HG03571 (cell line): ENCODE results near the gene ZMIZ1.

Source experiments
- ATAC-seq: cut with Tn5 transposase; IDR thresholded peaks from one replicate; pipeline ENCODE4 v1.9.1; 2021; ENCODE audit not compliant: unreplicated experiment

ZMIZ1 gene

DNA sequence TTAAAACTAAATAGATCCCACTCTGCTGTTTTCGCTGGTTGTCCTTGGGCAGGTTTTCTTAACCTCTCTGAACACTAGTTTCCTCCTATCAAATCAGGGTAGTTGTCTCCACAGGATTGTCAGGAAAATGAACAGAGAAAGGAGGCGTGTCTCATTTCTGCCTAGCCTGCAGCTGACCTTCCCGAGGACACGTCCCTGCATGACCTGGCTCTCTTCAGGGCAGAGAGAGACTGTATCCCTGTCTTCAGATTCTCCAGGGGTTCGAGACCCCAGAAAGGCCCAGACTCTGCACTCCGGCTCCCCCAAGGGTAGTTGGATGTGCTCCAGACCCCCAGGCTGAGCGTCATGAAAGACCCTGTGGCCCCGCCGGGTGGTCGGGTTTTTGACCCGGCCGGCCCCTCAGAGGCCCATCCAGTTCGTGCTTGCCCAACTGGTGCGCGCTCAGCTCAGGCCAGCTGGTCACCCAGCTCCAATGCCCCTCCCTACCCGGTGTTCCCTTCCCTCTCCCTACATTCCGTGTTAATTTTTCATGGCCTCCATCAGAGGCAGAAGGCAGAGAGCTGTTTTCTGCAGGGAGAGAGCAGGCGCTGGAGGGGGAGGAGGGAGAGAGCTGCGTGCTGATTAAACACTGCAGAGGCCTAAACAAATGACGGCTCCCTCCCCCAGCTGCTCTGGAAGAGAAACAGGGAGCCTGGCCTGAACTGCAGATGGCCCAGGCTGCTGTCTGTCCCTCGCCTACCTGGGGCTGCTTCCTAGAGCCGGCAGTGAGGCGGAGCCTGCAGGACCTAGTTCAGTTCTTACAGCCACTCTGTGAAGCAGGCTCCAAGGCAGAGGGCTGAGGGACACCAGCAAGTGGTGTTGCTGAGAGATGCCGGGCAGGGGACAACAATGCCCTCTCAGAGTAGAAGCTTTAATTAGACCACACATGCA is 192.3 kb downstream of the ZMIZ1 start:
- no peak for ATAC-seq

DNA sequence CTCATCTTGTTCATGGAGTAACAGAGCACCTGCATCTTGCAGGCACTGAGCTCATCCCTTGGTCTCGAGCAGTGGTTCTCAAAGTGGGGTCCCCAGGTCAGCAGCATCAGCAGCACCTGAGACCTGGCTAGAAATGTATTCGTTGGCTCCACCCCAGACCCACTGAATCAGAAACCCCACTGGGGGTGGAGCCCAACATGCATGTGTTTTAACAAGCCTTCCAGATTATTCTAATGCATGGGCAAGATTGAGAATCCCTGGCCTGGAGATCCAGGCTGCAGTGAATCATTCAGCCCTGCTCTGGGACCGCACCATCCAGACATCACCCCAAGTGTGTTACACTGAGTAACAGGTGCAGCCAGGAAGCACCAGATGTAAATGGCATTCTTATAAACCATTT is 193.4 kb downstream of the ZMIZ1 start:
- no peak for ATAC-seq

DNA sequence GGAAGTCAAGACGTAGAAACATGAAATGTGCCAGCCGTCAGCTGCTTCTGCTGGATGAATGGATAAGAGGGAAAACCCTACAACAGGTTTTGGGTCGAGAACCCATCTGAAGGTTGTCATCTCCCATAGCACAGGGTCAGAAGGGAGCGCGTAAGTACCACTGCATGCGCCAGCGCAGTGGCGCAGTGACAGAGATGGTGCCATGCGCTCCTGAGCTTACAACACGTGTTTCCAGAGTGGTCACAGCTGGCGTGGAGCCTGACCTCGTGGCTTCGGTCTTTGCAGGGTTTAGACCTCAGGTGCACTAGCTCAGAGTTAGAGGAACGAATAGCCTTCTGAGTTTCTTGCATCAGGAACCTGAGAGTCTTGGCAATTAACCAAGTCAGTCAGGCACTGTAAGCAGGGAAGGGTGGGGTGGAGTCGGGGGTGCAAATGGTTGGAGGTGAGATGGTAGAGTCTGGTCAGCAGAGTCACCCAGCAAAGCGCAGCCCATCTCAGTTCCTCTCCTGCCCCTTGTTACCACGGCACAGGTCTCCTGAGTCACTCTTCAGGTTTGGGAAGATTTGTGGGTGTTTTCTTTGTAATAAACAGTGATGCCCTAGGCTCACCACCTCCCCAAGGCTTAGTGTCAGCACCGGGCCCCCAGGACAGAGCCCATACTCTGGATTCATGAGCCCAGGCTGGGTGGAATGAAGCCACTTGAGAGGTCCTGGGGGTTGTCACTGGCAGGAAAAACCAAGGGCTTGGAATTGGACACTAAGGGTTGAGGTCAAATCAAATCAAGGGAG is 194.4 kb downstream of the ZMIZ1 start:
- ATAC-seq, result no peak

DNA sequence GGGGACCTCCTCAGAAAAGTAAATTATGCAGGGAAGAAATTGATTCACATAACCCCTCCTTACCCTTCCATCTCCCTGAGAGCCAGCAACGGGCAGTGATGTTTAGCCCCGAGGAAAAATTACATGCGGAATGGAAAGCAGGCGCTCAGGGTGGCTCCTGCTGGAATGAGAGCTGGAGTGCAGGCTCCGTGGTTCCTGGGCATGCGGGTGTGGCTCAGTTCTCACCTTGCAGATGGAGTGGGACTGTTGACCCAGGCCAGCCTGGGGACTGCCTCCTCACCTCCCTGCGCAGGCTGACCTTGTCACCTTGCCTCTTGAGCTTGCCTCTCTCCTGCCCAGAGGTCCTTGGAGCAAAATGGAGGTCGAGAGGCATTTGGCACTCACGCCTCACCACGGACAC is 195.2 kb downstream of the ZMIZ1 start:
- no peak for ATAC-seq

DNA sequence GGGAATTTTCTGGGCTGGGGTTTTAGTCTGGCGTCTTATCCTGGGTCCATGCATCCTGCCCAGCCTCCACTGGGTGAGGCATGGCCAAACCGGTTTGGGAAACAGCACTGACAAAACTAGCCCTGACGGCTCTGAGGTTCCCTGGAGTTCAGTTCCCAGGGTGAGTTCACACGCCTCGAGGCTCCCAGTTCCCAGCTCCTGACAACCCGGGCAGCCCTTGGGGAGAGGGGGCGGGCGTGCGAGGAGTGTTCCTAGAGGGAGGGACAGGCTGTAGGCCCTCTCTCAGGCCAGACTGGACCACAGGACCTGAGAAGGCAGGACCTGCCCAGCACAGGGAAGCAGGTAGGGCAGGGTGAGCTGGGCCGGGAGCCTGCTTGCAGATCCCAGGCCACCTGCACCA is 196.2 kb downstream of the ZMIZ1 start:
- no peak for ATAC-seq

DNA sequence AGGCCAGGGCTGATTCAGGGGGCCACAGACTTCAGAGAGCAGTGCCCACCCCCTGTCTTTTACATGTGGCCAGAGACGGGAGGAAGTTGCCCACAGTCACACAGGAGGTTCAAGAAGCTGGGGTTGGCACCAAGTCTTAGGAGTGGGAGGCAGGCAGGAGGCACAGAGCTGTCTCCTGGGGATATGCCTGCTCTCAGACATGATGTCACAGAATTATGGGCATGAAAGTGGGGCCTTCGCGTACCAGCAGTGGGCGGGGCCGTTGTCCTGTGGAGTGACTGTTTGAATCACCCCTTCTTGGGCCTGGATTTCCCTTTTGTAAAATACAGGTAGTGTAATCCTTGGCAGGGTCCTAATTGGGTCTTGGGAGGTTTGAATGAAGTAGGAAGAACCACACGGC is 197.3 kb downstream of the ZMIZ1 start:
- ATAC-seq, result peak; percentile 26

DNA sequence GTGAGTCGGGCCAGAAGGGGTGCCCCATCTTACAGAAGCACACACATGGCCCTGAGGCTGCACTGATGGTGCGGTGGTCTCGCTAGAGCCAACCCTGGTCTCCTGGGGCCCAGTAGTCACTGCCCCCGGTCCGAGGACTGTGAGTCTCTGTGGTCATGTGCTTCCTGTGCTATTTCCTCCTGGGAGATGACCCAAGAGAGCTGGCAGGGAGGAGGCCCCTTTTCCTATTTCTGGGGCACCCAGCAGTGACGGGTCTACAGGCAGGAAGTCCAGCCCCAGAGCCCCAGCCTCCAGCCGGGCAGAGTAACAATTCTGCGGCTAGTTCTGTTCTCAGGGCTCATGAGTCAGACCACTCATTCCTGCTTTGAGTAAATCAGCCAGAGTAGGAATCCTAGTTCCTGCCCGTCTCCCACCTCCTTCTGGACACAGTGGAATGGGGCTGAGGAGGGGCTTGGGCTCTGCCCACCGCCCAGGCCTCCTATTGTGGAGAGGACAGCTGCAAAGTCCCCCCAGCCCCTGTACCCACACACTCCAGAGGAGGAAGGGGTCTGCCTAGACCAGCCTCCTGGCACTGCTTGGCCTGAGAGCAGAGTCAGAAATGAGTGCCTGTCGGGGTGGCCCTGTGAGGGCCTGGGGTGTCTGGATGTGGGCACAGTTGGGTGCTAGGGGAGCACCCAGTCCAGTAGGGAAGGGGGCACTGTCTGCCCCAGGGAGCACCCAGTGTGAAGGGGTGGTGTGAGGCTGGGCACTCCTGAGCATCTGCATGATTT is 198.0 kb downstream of the ZMIZ1 start:
- ATAC-seq, result peak; percentile 82

DNA sequence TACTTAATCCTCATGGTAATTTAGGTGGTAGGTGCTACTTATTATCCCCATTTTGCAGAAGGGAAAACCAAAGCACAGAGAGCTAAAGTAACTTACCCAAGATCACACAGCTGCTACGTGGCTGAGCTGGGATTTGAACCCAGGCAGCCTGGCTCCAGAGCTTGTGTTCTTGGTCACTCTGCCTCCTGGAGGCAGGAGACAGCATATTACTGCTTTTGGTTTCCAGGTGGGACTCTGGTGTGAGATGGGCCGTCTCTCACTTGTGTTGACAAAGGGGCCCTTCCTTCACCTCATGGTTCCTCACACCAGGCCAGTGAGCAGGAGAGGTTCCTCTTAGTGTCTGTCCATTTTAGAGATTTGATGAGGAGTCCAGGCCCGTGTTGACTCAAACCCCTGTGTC is 198.7 kb downstream of the ZMIZ1 start:
- no peak for ATAC-seq

DNA sequence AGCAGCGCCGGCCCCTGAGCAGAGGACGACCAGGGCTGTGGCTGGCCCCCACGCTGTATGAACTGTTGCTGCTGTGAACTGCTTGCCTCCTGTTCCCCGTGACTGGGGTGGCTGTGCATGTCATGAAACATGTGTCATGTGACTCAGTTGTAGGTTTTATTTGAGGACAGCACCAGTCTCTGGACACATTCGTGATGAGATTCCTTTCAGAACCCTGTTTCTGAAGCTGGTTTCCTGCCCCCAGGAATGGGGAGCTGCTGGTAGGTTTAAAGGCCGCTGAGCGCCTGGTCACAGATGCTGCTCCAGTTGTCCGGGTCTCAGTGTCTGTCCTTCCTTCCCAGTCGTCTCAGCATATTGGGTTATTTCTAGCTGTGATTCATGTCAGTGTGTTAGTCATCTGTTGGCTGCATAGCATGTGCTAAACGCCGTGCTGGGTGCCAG is 199.4 kb downstream of the ZMIZ1 start:
- no peak for ATAC-seq

DNA sequence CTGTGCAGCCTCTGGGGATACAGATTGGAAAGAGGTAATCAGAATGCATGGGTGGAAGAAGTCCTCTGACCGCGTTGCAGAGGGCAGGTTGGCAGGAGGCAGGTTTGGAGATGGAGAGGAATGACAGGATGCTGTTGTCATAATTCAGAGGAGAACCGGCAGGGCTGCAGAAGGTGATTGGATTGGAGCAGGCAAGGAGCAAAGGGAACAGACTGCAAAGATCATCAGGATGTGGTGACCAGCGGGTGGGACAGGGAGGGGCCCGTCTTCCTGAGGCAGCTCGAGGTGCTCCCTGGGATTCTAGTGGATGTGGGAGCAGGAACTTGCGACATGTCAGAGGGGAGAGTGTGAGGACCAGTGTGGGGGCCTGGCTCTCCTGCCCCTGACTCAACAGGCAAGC is 200.0 kb downstream of the ZMIZ1 start:
- no peak for ATAC-seq

DNA sequence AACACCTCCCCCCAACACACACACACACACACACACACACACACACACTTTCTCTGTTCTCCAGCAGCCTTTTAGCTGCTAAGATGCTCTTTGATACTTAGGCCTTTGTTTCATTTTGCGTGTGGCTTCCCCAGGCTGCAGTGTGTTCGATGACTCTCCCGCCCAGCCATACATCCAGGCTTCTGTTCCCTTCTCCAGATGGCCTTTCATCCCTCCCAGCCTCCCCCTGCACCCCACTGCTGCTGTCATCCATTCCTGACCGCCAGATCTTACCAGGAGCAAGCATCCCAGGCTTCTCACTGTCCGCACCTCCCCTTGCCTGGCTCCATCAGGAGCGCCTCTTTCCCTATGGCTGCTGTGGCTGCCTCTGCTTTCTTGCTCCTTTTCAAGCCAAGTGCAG is 200.7 kb downstream of the ZMIZ1 start:
- ATAC-seq, result no peak

DNA sequence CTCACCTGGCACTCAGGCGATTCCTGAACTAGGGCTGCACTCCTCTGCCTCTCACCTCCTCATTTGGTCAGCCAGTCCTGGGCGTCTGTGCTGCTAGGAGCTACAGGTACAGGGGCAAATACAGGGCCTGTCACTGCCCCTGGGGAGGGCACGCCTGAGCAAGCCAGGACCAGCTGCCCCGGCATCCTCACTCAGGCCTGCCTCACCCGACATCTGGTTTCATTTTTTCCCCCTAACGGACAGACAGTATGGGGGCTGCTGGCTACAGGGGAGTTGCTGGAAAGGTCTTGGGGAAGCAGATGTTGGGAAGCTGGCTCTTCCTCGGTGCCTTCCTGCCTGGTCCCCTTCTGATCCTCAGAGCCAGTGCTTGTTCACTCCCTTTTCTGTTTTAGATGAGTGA is 201.2 kb downstream of the ZMIZ1 start:
- no peak for ATAC-seq

DNA sequence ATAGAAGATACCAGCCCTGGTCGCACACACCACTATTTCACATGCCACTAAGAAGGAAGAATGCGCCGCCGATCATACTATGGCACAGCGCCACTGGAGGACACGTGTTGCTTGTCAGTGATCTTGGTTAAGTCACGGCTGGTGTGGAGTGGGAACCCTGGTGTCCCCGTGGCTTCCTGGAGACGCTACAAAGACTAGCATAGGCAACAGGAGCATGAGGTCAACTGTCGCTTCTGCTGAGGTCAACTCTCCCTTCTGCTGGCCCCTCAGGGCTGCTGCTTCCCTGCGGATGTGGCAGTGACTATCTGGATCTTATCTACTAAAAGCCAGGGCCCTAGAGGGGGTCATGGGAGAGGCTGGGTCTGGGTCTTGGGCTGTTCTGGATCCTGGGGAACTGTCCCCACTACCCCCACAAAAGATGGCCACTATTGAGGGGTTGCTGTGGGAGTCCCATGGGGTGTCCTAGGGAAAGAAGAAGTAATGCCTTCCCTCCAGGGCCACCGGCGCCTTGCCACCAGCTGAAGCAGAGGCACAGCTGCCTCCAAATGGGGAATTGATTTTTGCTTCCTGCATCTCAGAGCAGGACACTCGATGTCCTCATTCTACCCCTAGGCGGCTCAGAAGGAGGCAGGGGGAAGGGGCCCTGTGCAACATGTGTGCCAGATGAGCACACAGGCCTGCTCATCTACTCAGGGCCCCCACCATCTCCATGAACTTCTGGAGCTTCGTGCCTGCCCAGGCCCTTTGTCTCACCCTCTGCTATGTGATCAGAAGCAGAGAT is 201.9 kb downstream of the ZMIZ1 start:
- no peak for ATAC-seq

DNA sequence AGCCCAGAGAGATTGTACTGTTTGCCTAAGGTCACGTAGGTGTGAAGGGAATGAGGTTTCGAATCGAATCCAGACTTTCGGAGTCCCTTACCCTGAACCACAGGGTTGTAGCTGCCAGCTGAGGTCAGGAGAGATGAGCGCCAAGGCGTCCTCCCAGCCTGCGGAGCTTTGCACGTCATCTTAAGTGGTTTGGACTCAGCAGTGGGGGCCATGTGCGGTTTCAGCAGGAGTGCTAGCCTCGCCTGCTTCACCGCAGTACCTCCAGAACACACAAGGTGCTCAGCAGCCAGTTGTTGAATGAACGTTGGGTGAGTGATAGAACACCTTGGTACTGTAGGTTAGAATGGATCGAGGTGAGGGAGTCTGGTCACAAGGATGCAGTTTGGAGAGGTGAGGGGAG is 203.6 kb downstream of the ZMIZ1 start:
- ATAC-seq, result no peak

DNA sequence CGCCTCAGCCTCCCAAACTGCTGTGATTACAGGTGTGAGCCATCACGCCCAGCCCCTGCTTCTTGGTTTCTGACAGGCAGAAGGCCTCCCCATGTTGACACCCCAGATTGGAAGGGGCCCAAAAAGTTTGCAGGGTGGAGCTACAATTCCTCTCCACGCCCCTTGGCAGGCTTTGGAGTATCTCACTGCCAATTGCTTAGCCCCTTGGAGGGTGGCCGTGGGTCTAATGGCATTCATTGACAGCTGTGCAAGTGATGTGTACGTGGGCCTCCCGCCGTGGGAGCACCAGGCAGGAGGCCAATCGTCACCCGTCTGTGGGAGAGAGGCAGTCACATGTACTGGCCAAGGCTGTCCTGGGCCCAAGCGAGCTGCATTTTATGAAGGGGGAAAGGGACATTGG is 204.8 kb downstream of the ZMIZ1 start:
- no peak for ATAC-seq

DNA sequence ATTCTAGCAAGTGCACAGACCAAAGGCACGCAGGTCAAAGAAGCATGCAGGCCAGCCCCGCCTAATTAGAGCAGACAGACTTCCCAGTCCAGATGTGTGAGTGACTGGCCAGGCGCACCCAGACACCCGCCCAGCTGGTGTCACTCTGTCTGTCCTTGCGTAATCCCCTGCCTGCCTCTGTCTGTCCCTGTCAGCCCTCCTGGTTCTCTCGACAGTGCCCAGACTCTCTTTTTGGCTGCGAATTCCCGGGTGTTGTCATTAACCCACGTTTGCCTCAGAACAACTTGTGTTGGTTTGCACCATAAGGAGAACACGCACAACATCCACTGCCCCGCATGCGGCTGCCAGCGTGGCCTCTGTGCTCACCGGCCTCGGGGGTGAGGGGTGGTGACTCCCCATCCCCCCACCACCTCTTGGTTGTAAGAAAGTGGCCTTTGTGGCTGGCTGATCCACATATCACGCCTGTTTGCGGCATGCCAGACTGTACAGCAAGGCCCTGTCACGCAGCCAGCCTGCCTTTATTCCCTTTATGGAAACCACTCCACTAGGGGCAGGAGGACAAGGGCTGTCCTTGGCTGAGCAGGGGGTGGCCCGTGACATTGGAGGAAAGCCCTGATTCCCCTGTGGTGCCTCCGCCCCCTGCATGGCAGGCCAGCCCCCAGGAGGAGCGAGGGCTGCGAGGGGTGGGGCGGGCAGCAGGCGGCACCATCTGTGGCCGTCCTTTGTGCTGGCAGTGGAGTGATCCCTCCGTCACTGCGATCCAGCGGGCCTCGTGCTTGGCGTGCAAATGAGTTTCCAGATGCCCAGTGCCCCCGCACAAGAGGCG is 205.7 kb downstream of the ZMIZ1 start:
- ATAC-seq, result no peak

DNA sequence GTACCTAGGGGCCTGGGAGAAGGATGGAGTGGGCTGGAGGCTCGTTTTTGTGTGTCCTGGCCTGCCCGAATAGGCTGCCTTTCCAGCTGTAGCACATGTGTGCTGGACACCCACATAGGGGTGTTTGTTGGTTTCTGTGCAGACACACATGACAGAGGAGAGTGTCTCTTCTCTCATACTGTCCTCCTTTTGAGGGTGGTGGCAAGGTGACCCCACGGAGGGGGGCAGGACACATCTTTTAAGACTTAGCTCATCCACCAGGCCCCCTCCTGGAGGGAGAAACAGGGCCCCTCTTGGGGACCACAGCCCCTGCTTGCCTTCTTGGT is 206.3 kb downstream of the ZMIZ1 start:
- no peak for ATAC-seq

DNA sequence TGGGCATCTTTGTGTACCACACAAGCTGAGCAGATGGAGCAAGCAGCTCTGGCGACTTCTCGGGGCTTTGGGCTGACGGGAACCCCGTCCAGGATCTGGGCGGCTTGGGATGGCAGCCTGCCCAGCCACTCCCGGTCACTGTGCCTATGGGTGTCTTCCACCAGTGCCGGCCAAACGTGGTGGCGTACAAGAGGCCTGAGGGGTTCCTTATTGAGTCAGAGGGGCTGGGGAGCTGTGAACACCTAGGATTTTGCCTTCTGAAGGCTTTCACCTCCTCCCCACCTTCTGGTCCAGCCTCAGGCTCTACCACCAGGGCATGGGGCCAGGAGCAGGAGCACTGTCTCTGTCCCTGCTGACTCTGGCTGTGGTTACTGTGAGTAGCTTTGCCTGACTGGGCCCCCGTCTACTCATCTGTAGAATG is 206.7 kb downstream of the ZMIZ1 start:
- no peak for ATAC-seq

DNA sequence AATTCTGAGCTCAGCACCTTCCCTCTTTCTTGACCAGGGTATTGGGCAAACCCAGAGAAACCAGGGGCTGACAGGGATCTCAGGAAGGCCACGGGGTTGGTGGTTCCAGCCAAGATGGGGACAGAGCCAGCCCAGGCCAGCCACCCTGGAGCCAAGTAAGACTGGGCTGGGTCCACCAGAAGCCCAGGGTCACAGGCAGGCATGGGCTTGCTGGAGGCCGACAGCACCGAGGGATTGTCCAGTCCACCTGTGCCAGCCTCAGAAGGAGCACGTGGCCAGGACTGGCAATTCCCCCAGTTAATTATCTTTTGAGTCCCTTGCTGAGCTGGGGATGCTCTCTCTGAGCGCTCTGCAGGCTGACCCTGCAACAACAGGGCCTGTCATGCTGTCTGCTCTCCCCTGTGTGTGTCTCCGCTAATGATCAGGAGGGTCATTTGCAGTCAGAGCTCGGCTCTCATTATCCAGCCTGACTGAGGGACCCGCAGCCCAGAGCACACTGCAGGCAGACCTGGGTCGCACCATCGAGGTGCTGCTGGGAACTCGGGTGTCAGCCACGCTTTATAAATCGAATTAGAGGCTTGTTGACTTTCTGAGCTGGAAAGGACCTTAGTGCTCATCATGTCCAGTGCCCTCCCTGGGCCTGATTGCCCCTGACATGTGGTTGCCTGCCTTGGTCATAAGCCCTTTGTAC is 209.0 kb downstream of the ZMIZ1 start:
- no peak for ATAC-seq
